ENCODE results near the gene TLCD2.
"Not testable (repeated sequence)": the region's sequence is repeated elsewhere in the genome, so short reads cannot be mapped to it uniquely, and the experiment has no call there.

Gene TLCD2

GRCh38 chr17:1705004-1705403 is 5.2 kb downstream of the TLCD2 start:
- in situ Hi-C loops (cut with HindIII; ENCODE audit: low sequenced_read_pairs) = no loop called here
- TF ChIP-seq, protein P1, sequence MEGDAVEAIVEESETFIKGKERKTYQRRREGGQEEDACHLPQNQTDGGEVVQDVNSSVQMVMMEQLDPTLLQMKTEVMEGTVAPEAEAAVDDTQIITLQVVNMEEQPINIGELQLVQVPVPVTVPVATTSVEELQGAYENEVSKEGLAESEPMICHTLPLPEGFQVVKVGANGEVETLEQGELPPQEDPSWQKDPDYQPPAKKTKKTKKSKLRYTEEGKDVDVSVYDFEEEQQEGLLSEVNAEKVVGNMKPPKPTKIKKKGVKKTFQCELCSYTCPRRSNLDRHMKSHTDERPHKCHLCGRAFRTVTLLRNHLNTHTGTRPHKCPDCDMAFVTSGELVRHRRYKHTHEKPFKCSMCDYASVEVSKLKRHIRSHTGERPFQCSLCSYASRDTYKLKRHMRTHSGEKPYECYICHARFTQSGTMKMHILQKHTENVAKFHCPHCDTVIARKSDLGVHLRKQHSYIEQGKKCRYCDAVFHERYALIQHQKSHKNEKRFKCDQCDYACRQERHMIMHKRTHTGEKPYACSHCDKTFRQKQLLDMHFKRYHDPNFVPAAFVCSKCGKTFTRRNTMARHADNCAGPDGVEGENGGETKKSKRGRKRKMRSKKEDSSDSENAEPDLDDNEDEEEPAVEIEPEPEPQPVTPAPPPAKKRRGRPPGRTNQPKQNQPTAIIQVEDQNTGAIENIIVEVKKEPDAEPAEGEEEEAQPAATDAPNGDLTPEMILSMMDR (IDR thresholded peaks at IDR 0.05; ENCODE audit: low read depth, low read length) = no peak
- H3K4me3 ChIP-seq (ENCODE audit: low read depth, low read length) = no peak overlapping the region
- no peak for DNase-seq (ENCODE audit: low read depth, low spot score)

DNA sequence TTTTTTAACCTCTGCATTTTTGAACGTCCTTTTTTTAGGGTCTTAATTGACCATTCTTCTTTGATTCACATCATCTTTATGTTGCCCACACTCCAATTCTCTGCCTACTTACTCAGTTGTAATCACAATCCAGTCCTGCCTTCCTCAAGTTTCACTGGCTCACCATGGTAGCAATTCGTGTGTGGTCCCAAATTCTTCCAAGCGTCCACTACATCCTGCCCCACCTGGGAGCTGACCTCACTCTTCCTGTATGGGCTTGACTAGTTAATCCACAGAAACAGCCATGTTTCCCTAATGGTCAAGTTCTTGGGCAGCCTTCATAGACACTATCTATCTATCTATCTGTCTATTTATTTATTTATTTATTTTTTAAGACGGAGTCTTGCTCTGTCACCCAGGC is 7.1 kb downstream of the TLCD2 start:
- TF ChIP-seq, protein P1 (IDR thresholded peaks at IDR 0.05; ENCODE audit: low read depth, low read length) = no peak
- in situ Hi-C loops (cut with HindIII; ENCODE audit: low sequenced_read_pairs) = no loop called here
- H3K4me3 ChIP-seq (ENCODE audit: low read depth, low read length) = no peak overlapping the region
- DNase-seq (ENCODE audit: low read depth, low spot score) = no peak

DNA sequence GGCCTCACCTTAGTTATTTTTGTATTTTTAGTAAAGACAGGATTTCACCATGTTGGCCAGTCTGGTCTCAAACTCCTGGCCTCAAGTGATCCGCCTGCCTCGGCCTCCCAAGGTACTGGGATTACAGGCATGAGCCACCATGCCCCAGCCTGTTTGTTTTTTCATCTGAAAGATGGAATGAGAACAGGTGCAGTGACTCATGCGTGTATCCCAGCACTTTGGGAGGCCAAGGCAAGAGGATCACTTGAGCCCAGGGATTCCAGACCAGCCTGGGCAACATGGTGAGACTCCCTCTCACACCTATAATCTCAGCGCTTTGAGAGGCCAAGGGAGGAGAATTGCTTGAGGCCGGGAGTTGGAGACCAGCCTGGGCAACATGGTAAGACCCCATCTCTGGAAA is 10.3 kb downstream of the TLCD2 start:
- DNase-seq (ENCODE audit: low read depth, low spot score); in situ Hi-C loops (cut with HindIII; ENCODE audit: low sequenced_read_pairs); H3K4me3 ChIP-seq (ENCODE audit: low read depth, low read length): not testable (repeated sequence)

DNA sequence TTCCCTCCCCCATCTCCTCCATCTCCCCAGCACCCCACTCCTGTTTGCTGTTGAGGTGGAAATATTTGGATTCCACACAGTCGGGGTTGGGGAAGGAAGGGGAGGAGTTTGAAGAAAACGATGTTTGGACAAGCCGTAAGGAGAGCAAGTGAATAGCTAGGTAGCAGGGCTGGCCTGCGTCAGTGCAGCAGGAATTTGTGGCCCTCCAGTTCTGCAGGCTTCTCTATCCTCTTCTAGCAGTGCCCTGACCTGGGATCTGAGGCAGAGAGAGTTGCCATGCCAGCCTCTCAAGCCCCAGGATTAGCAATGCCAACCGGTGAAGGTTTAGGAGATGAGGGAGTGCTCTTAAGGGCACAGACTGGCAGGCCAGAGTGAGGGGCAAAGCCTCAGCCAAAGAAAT is 12.5 kb downstream of the TLCD2 start:
- in situ Hi-C loops (cut with HindIII; ENCODE audit: low sequenced_read_pairs) = no loop called here
- DNase-seq (ENCODE audit: low read depth, low spot score) = no peak
- no peak overlapping the region for H3K4me3 ChIP-seq (ENCODE audit: low read depth, low read length)
- TF ChIP-seq, protein P1 (IDR thresholded peaks at IDR 0.05; ENCODE audit: low read depth, low read length) = no peak

- in situ Hi-C loops (cut with HindIII; ENCODE audit: low sequenced_read_pairs) = no loop called here
- TF ChIP-seq, protein P1 (IDR thresholded peaks at IDR 0.05; ENCODE audit: low read depth, low read length) = no peak
Measured at GRCh38 chr17:1695365-1695764, 14.8 kb downstream of the TLCD2 start.

DNA sequence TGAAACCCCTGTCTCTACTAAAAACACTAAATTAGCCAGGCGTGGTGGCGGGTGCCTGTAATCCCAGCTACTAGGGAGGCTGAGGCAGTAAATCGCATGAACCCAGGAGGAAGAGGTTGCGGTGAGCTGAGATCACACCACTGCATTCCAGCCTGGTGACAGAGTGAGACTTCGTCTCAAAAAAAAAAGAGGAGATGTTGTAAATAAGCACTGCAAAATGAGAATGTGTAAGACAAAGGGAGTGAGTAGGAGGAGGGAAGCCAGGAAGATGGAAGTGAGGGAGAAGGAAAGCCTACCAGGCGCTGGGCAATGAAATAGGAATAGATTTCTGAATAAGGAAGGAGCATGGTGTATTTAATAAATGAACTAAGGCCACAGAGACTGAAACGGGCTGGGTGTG is 16.8 kb downstream of the TLCD2 start:
- TF ChIP-seq, protein P1 (IDR thresholded peaks at IDR 0.05; ENCODE audit: low read depth, low read length) = no peak
- in situ Hi-C loops (cut with HindIII; ENCODE audit: low sequenced_read_pairs) = no loop called here
- H3K4me3 ChIP-seq (ENCODE audit: low read depth, low read length) = no peak overlapping the region
- no peak for DNase-seq (ENCODE audit: low read depth, low spot score)

More at GRCh38 chr17:1695365-1695764, 14.8 kb downstream of the TLCD2 start:
- no peak for DNase-seq (ENCODE audit: low read depth, low spot score)
- no peak overlapping the region for H3K4me3 ChIP-seq (ENCODE audit: low read depth, low read length)

DNA sequence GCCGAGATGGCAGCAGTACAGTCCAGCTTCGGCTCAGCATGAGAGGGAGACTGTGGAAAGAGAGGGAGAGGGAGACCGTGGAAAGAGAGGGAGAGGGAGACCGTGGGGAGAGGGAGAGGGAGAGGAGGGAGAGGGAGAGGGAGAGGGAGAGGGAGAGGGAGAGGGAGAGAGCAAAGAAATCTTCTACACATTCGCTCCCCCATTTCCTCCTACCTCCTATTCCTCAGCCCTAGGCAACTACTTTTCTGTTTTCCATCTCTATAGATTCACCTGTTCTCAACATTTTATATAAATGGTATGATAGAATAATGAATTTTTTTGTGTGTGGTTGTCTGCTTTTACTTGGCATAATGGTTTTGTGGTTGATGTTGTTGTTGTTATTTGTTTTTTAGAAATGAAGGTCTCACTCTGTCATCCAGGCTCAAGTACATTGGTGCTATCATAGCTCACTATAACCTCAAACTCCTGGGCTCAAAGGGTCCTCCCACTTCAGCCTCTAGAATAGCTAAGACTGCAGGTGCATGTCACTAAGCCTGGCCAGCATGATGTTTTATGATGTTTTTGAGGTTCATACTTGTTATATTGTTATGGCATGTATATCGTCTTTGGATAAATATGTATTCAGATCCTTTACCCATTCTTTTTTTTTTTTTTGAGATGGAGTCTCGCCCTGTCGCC is 19.5 kb downstream of the TLCD2 start:
- no peak overlapping the region for H3K4me3 ChIP-seq (ENCODE audit: low read depth, low read length)
- DNase-seq (ENCODE audit: low read depth, low spot score) = no peak
- in situ Hi-C loops (cut with HindIII; ENCODE audit: low sequenced_read_pairs) = no loop called here
- TF ChIP-seq, protein P1 (IDR thresholded peaks at IDR 0.05; ENCODE audit: low read depth, low read length) = no peak

DNA sequence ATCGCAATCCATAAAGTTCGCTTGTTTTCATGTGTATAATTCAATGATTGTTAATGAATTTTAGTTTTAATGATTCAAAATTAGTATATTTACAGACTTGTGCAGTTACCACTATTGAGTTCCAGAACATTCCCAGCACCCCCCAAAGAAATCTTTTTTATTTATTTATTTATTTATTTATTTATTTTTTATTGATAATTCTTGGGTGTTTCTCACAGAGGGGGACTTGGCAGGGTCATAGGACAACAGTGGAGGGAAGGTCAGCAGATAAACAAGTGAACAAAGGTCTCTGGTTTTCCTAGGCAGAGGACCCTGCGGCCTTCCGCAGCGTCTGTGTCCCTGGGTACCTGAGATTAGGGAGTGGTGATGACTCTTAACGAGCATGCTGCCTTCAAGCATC is 21.8 kb downstream of the TLCD2 start:
- H3K4me3 ChIP-seq (ENCODE audit: low read depth, low read length); in situ Hi-C loops (cut with HindIII; ENCODE audit: low sequenced_read_pairs); DNase-seq (ENCODE audit: low read depth, low spot score): not testable (repeated sequence)
